Erythroblast (primary cell): Measurements from ENCODE around the gene GLRX3.

ENCODE experiments used
- GATA1 ChIP-seq: IDR thresholded peaks from 2 replicates; pipeline ENCODE4 v1.6.1; 2011; ENCODE audit warnings: low read depth, mild to moderate bottlenecking, control low read depth, low read length, moderate library complexity
- POLR2A ChIP-seq: IDR thresholded peaks from 2 replicates; pipeline ENCODE4 v1.6.1; 2011; ENCODE audit warnings: mild to moderate bottlenecking, low read length

- TF ChIP-seq POLR2A (no peak), GATA1 (no peak)
Measured at GRCh38 chr10:130177250-130177649, 41.1 kb downstream of the GLRX3 start.
